GM18508 (cell line): ENCODE results near the gene PWP1.

Source experiments
- ATAC-seq: cut with Tn5 transposase; IDR thresholded peaks from one replicate; pipeline ENCODE4 v1.9.1; 2021; ENCODE audit warnings: moderate number of reproducible peaks; ENCODE audit not compliant: insufficient read depth, unreplicated experiment

PWP1 gene

DNA sequence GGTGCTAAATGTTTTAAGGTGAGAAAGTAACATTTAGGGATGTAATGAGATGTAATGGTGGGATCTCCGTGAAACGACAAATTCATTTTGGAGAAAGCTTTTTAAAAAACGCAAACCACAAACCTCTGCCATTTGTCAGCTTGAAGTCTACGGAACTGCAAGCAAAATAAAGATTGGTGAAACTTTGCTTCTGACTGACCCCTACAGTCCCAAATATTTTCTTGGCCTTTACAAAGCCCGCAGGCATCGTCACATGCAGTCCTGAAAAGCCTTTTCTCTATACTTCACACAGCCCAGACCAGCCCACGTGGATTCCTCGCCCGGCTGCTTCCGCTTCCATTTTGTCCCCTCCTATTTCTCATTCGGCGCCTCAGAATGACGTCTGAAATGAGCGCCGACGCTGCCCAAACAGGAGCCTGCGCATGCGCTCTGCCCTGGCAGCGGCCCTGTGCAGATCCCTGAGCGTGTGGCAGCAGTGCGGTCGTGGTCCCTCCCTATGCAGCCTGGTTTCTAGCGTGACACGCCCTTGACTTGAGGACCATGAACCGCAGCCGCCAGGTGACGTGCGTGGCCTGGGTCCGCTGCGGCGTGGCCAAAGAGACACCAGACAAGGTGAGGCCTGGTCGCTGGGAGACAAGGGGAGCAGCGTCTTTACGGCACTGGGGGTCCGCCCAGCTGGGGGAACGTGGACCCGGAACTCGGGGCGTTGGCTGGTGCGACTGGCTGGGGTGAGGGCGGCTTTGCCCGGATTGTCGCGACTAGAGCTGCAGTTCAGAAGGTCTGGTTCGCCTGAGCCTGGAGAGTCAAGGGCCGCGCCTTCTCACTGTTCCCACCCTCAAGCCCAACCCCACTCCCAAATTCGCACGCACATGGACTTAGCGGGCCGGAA is at the start of gene PWP1:
PWP1 (plus strand) TSS at position 440 of the 889 bp plus-strand sequence; CDS start at position 541, 101 bp downstream.
- ATAC-seq, result peak; percentile 54

DNA sequence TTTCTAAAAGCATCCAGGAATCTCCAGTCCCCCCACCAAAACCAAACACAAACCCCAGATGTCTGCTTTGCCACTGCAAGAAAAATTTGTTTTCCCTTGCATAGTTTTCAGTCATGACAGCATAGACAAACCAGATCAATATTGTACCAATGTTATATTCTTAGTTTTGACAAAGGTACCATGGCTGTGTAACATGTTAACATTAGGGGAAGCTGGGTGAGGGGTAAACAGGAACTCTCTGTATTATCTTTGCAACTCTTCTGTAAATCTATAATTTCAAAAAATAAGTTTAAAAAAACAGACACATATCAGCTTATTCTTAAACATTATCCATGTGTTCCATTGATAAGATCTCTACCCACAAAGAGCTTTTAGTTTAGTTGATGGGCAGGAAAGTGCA is 44.4 kb upstream of the PWP1 start:
- no peak for ATAC-seq

DNA sequence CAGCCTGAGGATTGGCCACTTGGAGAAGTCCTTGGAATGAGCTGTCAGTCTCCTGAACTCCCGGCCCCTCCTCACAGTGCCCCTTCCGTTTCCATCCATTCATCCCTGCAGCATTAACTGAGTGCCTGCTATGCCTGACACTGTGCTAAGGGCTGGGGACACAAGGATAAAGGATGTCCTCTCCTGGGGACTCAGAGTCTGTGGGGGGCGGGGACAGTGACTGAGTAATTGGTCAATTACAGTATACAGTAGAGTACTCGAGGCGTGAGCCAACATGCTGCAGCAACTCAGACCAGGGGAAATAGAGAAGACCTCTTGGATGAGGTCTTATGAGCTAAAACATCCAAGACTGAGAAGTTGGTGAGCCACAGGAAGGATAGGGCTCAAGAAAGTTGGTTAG is 43.4 kb upstream of the PWP1 start:
- no peak for ATAC-seq

DNA sequence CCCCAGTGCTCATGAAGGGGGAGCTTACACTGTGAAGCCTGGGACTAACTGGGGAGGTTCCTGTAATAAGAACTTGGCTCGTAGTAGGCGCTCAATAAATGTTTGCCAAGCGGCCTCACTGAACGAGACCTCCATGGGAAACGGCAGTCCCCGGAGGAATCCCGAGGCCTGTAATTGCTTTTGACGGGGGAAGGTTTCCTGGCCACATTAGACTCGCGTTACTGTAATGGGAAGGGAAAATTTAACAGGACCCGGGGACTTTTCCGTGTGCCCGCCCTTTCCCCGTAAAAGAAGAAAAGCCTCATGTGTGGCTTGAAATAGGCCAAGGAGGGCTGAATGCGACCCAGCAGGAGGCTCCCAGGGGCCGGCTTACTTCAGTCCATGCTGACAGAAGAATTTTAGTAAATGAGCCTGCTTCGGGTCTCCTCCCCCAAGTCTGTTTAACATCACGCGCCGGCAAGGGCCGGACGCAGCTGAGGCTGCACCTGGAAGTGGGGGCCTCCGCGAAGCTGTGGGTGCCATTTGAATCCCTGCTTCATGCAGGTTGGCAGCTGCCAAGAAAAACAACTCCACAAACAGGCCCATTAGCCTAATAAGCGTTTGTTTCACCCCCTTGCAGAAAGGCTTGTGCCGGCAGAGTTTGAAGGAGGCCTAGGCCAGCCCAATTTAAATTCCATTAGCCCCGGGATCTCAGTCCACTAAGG is 39.8 kb upstream of the PWP1 start:
- no peak for ATAC-seq

DNA sequence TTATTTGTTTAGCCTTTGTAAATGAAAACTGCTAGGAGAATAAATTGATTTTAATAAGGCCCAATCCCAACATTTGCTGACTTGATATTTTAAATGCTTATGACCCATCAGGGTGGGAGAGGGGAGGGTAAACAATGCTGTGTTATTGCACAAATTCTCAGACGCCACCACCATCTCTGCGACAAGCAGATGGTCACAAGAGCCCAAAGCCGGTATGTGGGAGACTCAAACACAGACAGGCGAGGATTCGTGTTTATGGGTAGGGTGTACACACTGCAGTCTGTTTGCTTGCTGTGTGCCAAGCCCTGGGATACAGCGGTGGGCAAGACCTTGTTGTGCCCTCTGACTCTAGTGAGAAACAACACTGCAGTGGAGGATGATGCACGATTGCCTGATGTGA is 39.2 kb upstream of the PWP1 start:
- no peak for ATAC-seq

DNA sequence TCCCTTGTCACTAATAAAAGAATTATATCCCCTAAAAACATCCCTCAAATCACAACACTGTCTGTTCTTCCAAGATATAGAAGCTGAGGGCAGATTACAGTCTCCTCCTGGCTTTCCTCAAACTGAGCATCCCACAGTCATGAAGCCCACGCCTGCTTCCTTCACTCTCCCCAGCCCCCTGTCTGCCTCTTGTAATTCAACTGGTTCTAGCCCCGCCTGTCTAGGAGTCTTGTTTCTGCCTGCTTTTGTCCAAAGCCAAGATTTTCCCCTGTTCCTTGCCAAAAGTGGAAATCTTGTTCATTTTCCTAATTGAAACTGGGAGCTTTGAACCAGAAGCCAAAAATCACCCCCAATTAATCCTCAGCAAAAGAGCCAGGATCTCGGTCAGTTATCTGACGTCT is 35.9 kb upstream of the PWP1 start:
- no peak for ATAC-seq

DNA sequence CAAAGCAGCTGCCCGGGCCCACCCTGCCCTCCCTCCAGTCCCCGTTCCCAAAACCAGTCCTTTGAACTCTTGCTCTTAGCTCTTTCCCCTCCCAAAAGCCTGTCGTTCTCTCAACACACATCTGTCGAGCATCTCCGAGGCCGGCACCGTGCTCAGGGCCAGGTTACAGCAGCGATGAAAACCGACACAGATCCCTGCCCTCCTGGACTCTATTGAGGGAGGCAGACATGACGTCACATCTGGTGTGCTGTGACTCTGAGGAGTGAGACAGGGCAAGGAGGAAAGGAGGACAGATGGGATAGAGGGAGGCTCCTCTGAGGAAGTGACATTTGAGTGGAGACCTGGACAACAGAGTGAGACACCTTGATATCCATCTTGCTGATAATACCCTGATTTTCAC is 34.6 kb upstream of the PWP1 start:
- ATAC-seq, result no peak

DNA sequence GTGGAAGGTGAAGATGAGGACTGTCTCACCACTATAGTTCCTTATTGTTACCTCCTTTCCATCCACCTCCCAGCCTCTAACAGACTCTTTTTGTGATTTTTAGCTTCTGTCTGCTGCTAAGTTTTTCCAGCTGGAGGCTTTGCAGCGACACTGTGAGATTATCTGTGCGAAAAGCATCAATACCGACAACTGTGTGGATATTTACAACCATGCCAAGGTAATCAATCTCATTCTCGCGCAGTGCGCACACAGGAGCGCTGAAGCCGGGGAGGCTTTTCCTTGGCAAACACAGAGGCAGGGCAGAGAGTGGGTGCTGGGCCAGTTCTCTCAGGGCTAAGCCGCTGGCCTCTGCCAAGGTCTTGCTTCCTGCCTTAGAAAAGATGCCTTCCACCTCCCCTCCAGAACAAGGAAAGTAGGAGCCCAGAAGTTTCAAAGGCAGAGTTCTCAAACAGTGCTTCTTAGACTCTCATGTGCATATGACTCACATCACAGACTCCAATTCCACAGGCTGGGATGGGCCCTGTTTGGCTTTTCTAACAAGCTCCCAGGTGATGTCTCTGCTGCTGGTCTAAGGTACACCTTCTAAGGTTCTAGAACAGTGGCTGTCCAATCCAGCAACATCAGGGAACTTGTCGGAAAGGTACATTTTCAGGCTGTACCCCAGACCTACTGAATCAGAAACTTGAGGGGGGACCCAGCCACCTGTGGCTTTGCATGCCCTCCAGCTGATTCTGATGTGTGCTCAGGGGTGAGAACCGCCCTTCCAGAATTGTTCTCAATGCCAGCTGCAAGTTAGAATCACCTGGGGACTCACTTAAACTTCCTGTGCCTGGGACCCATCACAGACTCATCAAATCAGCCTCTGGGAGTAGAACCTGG is 33.8 kb upstream of the PWP1 start:
- no peak for ATAC-seq

DNA sequence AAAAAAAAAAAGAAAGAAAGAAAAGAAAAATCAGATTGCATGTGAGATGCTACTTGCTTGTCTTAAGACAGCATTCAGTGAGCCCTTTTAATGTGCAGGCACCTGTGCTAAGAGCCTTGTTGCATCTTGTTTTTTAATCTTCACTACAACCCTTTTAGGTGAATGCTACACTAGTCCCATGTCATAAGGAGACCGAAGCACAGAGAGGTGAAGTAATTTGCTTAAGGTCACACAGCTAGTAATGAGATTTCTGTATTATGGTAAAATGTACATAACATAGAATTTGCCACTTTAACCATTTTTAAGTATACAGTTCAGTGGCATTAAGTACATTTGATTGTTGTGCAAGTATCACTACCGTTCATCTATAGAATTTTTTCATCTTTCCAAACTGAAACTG is 32.1 kb upstream of the PWP1 start:
- no peak for ATAC-seq

DNA sequence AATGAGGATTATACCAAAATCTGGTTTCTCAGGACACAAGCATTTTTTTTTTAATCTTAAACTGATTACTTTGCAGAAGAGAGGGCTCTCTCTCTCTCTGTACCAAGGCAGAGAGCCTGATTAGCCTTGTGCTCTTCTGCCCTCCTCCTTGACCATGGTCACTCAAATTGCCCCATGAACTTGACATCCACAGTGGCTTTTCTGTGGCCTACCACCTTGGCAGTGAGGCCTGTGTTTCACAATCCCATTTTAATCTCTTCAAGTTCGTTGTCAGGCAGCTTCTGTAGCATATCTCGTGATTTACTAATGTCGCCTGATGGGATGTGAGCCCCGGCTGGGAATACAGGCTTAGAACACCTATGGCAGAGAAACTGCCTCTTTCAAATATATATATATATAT is 30.7 kb upstream of the PWP1 start:
- no peak for ATAC-seq

DNA sequence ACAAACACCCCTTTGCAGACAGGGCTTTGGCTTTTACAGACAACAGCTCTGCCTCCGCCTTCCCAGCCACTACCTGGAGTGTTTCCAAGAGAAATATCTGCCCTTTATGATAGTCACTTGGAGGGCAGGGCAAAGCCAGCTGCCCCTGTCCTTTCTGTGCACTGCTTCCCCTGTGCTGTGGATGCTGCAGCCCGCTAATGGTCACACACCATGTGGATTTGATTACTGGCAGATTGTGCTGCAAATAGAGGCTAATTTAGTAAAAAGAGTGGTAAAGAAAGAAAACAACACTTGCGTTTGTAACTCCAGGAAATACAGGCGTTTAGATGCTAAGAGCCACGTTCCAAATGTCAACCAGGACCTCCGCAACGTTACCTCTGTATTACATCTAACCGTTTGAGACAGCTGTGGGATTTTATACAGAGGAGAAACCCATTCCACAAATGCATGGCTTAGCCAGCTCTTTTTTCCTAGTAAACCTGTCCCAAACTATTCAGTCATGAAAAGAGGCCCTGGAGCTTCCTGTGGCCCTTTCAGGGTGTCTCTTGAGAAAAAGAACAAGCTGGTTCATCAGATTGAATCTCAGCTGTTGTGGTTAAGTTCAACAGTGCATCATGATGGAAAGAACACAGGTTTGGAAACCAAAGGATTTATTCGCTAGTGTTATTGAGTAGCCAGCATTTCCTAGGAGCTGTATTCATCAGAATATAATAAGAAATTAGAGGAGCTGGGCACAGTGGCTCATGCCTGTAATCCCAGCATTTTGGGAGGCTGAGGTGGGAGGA is 30.1 kb upstream of the PWP1 start:
- ATAC-seq, result no peak

DNA sequence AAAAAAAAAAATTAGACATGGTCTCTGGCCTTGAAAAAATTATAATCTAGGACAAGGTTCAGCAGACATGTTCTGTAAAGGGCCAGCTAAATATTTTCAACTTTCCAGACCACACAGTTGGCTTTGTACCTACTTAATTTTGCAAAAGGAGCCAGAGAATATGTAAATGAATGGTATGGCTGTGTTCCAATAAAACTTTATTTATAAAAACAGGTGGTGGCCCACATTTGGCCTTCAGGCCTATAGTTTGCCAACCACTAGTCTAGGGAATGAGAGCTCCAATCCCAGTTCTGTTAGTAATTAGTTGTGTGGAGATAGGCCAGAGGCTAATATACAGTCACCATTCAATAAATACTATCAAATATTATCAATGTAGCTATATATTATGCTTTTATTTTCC is 29.3 kb upstream of the PWP1 start:
- no peak for ATAC-seq

DNA sequence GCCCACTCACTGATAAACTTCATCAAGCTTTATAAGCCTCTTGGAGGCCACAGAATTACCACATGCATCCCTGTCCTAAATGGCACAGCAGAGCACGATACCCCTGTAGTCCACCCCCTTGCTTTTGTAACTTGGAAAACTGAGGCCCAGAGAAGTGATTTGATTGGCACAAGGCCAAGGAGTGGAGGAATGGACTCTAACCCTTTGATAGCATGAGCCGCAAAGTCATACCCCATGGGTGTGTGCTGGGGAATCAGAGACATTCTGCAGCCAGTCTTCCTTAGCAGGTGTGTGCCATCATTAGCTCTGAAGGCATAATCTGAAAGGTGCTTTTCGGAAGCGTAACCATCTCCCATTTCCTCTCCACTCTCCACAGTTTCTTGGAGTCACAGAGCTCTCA is 28.5 kb upstream of the PWP1 start:
- ATAC-seq, result no peak

DNA sequence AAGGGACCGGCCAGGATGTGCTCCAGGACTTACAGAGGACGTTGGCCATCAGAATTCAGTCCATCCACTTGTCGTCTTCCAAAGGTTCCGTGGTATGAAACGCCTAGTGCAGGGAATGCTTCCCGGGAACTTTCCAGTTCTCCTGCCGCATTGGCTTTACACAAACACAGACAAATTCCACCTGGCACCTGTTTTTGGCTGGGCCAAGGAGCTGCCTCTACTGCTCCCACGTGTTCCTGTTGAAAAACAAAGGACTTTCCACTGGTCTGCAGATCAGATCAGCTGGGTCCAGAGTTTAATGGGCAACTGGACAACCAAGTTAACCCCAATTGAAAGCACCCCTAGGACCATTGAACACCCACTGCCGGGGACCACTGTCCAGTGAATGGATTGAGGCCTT is 28.0 kb upstream of the PWP1 start:
- no peak for ATAC-seq

DNA sequence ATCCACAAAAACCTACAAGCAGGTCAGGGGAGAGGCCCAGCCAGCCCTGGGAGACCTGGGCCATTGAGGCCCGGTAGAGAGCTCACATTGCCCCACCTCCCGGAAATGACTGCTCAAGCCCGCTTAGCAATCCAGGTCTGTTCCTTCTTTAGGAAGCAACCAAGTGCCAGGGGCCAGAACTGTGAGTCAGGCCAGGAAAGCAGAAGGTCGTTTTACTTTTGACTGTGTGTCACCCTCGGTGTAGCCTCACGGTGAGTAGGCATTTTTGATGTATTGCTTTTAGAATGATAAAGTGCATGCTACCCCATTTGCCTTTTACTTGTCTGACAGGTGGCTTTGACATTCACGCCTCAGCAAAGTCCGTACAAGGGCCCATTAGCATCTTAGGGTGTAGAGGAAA is 25.4 kb upstream of the PWP1 start:
- ATAC-seq, result no peak

DNA sequence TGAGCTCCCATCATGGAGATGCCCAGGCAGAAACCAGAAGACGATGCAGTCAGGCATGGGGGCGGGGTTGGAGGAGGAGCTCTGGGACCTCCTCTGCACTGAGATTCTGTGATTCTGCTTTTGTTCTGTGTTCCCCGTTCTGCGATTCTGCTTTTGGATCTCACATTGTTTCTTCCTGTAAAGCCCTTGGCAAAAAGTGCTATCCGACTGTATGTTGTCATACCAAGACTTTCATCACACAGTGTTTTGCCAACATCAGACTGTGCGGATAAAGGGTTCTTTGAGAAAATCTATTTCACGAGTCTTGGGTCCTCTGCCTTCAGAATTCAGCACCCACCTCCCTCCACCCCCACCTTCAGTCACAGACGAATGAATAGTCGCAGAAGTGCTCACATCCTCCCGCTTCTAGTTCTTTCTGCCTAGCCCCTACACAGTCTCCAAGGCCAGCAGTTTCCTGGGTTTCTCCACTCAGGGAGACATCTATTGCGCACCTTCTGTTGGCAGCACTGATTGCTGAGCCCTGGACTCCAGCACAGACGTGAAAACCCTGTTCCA is 24.7 kb upstream of the PWP1 start:
- no peak for ATAC-seq

DNA sequence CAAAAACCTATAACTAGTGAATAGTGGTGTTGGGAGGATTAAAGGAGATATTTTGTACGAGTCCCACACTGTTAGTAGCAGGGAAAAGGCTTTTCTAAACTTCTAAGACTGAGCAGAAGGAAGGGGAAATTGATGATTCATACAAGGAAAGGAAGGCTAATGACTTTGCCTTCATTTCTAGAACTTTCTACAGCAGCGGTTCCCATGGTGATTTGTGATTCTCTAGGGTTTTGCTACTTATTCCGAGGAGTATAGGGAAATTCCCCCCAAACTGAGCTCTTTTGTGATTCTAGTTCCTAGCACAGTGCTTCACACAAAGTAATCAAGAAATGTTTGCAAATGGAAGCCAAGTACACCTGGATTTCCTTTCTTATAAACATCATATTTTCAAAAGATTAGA is 23.8 kb upstream of the PWP1 start:
- ATAC-seq, result no peak

DNA sequence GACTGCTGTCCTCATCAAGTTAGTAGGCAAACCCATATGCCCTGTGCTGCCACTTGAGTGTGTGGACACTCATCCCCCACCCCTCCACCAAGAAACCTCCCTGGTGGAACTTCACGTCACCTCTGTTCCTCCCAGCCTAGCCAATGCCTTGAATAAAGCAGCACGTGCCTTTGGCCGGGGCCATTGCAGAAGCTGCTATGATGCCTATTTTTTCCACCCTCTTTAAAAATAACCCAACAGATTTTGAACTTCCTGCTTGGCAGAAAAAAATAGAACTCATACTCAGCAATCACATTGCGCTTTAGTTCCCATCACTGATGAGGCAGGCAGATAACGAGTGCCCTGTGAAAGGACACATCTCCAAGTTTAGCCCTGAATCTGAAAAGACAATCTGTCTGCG is 23.1 kb upstream of the PWP1 start:
- no peak for ATAC-seq

DNA sequence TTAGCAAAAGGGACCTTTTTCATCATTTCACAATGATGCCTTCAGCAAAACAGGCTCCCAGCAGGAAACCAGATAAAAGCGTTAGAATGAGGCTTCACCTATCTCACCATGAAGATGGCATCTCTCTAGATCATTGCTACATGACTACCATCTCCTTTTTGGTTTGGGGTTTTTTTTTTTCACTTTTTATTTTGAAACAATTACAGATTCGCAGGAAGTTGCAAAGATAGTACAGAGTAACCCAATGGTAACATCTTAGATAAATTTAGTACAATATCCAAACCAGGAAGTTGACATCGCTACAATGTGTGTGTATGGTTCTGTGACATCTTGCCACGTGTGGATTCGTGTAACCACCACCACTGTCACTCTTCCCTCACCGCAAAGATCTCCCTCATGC is 22.3 kb upstream of the PWP1 start:
- no peak for ATAC-seq

DNA sequence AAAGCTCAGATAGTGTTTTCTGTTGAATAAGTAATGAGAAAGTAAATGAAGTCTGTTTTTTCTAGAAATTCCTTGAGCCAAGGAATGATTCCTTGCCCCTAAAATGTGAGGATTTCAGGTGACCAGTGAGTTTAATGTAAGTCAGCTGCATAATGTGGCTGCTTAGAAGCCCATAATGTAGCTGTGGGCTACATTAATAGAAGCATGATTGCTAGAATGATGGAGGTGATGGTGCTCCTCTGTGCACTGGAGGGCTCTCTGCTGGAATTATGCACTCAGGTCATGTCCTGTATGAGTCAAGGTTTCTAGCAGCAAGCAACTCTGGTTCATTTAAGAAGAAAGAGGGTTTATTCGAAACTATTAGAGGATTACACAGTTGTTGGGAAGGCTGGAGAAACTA is 19.6 kb upstream of the PWP1 start:
- no peak for ATAC-seq
